ENCODE results near the gene CFAP65.

CFAP65 gene

DNA sequence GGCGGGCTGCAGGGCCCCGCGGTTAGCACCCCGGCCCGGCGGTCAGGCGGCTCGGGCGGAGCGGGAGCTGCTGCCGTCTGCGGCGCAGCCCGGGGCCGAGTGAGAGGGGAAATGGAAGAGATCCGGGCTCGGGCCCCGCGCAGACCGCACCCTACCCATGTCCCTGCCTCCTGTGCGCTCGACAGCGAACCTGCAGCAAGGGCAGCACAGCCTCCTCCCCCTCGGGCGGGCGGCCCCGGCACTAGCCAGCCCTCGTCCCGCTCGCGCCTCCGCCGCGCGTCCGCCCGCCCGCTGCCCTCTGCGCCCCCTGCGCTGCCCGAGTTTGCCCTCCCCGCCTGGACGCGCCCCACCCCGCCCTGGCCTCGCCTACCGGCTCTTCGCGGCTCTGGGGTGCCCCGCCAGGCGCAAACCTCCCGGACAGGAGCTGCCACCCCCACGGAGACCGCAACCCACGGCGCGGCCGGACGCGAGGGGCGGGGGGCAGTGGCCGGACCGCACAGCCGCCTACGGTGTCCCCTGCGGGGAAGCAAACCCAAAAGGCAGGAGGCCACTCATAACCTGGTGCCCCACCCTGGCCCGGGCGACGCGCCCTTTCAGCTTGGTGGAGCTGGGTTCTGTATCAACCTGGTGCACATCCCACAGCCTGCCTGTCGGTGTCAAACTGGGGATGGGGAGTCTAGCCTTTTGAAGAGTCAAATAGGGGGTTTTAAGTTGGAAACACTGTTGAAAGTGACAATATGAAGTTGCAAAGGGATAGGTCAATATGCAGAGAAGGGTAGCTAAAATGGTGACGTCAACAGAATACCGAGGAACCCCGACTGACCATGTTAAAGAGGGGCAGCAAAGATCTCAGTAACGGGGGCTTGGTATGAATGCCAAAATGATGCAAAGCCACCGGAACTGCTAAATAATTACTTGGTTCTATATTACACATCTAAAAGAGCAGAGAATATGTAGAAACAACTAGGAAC is 19.8 kb upstream of the CFAP65 start, which contains the start of gene IHH:
IHH (minus strand) TSS at position 101 of the 971 bp plus-strand sequence. CDS start 454 bp downstream, outside the sequence.
- no peak for DNase-seq

DNA sequence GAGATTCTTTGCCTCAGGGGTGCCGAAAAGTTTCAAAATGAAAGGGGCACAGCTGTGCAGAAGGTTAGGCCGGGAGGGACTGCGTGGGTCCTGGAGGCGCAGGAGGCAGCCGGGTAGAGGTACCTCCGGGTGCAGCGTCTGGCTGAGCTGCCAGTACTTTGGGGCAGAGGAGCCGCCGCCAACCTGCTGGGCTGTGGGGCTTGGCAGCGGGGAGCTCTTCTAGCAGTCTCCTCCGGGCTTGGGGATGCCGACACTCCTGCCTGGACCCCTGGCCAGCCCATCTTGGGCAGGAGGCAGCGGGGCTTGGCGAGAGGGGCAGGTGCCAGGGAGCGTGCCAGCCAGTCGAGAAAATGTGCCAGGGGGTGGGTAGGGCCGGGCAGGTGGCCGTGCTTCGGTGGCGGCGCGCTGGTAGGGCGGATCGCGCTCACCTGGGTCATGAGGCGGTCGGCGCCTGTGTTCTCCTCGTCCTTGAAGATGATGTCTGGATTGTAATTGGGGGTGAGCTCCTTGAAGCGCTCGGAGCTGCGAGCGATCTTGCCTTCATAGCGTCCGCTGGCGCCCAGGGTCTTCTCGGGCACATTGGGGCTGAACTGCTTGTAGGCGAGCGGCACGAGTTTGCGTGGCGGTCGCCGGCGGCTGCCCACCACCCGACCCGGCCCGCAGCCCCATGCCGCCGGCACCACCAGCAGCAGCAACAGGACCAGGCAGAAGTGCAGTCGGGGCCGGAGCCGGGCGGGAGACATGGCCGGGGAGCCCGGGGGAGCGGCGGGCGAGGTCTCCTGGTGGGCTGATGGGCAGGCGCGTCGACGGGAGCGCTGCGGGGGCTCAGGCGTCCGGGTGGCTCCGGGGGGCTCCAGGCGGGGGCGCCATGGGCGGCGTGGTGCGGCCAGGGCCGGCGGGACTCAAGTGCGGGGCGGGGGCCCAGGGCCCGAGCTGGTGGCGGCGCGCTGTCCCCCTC is 18.7 kb upstream of the CFAP65 start:
- peak; percentile 16 for DNase-seq

DNA sequence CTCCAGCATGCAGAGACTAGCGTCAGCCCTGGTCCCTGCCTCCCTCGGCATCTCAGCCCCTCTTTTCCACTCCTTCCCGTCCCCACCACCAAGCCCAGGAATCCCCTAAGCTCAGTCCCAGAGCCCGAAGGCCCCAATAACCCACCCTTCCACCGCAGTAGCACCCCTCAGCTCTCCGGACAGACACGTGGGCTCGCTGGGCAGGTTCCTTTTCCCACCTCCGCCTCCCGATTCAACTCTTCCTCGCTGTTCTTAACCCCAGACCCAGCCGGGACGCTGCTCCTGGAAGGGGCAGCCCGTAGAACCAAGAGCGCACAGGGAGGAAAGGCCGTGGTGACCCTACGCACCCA is 18.0 kb upstream of the CFAP65 start:
- no peak for DNase-seq

GRCh38 chr2:219058541-219059374 is 17.4 kb upstream of the CFAP65 start:
- DNase-seq = no peak

DNA sequence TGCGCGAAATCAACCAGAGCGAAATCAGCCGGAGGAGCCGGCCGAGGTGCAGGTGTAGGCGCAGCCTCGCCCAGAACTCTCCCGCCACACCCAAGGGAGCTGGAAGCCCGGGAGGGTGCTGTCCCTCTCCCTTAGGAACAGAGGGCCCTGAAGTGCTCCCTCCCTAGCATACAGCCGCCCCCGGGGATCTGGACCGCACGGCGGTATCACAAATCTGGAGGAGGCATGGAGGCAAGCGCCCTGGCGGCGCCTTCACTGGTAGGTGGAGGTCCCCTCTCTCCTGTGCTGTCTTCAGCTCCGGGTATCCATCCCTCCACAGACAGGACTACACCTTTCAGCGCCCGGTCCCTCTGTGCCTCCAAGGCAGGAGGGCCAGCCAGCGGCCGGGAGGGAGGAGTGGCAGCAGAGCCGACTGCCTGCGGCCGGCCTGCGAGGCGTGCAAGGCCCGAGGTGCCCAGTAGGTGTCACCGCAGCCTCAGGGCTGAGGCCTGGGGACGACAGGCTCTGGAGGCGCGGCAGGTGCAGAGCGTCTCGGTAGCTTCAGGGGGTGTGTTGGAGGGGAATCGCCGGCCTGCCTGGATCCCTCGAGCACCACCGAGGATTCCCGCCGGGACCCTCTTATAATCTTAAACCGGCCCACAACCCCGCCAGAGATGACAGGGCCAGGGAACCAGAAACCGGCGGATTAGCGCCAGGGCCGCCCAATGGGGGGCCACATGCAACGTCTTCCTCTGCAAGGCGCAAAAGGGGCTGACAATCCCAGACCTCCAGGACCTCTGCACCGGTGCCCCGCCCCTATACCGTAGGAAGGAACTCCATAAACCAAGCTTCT is 16.6 kb upstream of the CFAP65 start:
- peak; percentile 45 for DNase-seq

DNA sequence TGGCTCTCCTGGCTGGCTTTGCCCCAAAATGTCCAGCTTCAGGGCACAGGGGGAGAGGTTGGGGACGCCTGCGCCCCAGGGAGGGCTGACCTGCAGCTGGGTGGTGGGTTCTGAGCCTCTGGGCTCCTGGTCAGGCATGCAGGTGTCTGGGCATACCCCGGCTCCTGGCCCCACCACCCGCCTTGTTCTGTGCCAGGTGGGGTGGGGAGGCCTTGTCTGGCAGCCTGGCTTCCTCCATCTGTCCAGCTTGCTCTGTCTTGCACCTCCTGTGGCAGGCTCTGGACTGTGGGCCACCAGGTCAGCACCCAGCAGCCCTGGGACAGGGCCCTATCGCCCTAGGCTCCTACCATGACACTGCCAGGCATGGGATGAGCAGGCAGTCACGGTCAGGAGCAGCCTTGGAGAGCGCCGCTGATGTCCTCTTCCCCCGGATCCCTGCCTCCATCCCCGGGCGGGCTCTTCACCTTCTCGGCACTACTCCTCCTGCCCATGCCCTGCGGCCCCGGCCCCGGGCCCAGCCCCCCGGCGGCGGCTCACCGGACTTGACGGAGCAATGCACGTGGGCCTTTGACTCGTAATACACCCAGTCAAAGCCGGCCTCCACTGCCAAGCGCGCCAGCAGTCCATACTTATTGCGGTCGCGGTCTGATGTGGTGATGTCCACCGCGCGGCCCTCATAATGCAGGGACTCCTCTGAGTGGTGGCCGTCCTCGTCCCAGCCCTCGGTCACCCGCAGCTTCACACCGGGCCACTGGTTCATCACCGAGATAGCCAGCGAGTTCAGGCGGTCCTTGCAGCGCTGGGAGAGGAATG is 15.8 kb upstream of the CFAP65 start:
- DNase-seq = no peak

DNA sequence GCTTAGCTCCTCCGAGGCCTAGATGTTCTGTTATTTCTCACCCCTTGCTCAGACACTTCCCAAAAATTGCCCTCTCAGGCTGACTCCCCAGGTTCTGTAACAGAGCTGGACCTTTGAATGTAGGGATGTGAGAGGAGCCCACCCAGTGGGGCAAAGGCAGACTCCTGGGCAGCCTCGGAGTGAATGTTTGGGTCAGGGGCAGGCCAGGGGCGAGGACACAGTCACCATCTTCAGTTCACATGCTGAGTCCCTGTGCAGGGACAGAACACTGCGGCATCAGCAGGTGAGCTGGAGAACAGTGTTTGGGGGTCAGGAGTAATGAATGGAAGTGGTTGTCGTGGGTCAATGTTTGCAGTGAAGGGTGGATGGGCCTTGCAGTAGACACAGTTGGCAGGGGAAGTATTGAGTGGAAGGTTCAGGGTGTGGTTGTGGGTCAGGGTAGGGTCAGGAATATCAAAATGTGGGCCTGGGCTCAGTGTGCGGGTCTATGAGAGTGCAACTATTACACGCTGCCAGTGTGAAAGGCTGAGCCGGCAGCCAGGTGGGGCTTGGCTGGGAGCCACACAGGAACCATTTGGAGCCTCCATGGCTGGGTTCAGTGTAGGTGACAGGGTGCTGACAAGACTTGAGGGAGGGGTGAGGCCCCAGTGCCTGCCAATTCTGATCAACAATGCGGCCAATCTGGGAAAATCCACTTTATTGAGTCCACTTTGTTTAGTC is 15.0 kb upstream of the CFAP65 start:
- no peak for DNase-seq

GRCh38 chr2:219054956-219055903 is 13.9 kb upstream of the CFAP65 start:
- no peak for DNase-seq

DNA sequence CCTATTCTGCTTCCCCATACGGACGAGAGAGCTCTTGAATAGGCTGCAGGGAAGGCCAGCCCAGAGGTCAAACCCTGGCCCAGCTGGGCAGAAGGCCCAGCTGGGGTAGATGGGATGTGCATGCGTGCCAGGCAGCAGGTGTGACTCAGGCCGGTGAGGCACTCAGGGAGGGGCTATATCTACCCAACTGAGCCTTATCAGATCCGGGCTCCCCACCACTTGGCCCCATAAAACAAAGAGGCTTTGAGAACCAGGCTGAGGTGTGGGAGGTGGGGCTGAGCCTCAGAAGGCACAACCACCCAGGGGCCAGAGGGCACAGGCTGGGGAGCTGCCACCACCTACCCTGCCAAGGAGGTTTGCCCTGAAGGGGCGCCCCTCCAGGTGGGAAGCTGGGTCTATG is 8.0 kb upstream of the CFAP65 start:
- DNase-seq = no peak

DNA sequence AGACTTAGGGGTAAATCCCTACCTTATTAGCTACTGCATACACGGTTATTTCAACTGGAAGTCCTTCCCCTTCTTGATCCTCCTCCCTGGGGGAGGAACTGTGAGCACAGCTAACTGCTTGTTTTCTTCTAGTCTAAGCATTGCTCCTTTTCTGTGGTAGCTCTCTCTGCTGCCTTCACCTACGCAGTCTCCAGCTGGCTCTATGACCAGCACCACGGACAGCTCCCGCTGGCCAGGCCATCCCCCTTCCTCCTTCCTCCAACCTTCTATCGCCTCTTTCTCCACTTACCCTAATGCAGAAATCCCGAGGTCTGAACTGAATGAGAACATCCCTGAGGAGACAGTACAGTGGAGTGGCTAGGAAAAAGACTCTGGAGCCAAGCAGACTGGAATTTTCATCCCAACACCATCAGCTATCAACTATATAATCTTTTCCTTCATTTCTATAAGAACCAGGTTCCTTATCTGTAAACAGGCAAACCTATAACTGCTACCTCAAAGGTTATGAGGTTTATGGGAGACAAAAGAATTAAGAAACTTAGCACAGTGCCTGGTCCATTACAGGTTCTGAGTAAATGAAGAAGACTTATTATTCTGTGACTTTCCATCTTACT is 4.7 kb upstream of the CFAP65 start:
- DNase-seq = no peak

GRCh38 chr2:219042750-219043149 is 1.4 kb upstream of the CFAP65 start:
- DNase-seq = no peak

DNA sequence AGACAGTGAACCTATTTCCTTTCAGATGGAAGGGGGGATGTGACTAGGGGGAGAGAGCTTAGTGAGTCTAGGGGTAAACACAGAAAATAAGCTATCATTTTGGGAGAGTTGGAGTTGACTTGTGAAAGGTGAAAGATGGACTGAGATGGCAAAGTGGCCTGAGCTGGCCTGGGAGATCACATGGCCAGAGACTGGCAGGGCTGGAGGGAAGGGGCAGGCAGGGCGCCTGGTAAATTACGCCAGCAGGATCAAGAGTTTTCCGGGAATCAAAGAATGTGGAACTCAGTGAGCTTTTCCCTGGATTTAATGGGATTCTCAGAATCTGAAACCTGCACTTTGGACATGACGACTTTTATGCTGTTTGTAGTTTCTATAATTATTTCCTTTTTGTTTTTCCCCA is 841 bp upstream of the CFAP65 start:
- DNase-seq = no peak

DNA sequence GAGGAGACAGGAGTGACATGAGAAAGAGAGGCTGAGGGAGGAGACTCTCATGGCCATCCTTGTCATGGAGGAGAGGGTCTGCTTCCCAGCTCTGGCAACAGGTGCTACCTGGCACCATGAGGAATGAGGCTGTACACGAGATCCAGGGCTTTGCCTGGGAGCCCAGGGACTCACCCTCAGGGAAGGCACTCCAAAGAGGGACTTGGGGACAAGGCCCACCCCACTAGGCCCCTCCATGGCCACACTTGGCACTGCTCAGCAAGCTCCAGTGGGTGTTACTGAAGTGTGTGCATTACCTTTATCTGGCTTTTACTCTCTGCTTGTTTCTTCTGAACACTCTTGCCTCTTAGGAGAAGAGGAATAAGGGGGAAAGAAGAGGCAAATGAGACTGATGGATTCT is 2.7 kb downstream of the CFAP65 start:
- no peak for DNase-seq

DNA sequence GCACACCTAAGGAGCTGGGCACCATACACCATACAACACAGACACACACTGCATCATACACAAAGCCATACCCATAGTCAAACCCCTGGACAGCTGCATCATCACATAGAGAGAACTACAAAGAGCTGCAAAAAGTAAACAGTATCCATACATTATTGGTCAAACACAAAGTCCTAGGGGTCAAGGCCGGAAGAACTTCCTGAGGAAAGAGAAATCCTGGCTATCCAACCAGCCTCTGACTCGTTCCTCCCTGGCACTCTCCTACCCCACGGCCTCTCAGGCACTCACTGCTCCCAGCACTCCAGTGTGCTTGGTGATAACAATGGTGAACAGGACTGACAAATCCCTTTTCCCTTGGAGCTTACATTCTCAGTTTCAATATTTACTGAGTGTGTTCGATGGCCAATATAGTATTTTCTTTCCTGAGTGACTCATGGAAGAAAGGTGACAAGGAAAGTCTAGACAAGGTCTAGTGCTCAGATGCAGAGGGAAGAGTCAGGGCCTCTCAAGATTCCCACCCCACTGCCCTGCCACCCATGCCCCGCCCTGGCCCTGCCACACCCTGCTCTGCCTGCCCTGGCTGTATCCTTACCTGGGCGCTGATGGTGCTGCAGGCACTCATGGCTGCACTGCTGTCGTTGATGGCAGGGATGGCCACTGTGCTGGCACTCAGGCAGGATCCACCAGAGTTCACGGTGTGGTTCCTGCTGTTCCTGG is 3.4 kb downstream of the CFAP65 start:
- no peak for DNase-seq

DNA sequence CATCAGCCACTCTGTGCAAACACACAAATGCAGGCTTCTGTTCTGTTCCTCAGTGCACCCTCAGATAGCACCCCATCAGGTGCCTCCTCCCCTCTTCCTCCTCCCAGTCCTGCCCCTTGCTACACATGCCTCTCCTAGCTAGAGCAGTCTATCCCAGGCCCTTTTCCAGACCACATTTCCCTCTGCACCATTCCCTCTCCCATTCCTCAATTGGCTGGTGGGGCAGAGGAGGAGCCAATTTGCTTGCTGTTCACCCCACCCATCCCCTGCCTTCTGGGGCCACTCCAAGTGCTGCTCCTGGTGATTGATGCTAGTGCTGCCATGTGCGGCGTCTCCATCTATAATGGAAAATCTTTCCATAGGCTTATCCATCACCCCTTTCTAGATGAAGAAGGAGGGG is 5.4 kb downstream of the CFAP65 start:
- DNase-seq = no peak

DNA sequence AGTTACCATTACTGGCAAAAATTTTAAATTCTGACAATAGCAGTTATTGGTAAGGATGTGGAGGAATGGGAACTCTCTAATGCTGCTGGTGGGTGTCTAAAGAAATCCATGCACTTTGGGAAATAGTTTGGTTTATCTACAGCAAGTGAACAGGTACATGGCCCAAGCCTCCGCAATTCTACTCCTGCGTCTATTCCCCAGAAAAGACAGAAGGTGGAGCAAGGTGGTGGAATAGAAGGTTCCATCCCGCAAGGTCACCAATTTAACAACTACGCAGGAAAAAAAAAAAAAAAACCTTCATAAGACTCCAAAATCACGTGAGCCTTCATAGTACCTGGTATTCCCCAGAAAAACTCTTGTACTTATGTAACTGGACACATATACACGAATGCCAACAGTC is 6.5 kb downstream of the CFAP65 start:
- no peak for DNase-seq

- no peak for DNase-seq
Observed at GRCh38 chr2:219032051-219032745, 9.1 kb downstream of the CFAP65 start.

Measured in NCI-H526 treated with DMSO at 0.1 percent for 48 hours (cell line).